Panc1 (cell line): ENCODE data around the gene SLC7A4. TPM values are rescaled to one million over a fixed set of nuclear protein-coding genes. Genes with fewer than 3 reads are reported as not detected.

Source experiments
- ATAC-seq: fragments of 200-7000 bp; cut with Tn5 transposase; 2 replicates; pipeline ENCODE4 v1.9.1; 2020; ENCODE audit warnings: mild to moderate bottlenecking, moderate library complexity
- BruUV-seq: library from RNA; stranded (reverse); fragments of 400-500 nt; replicated peaks from 2 replicates; lab custom pipeline; 2021; lab: Mats Ljungman, UMichigan
- CTCF ChIA-PET: fragments of 300-600 bp; sonication (Branson Sonifier 250); formaldehyde crosslinking; loops from one replicate; lab custom pipeline; 2022; ENCODE audit warnings: antibody characterized with exemption; lab: Charles Lee
- POLR2A ChIA-PET: fragments of 300-600 bp; sonication (Branson Sonifier 250); formaldehyde crosslinking; loops from one replicate; lab custom pipeline; 2022; ENCODE audit warnings: antibody characterized with exemption; lab: Charles Lee
- DNase-seq: peaks from one replicate; pipeline ENCODE4 v3.0.0-alpha.2; 2010; ENCODE audit warnings: low read depth, low spot score
- H3K27ac ChIP-seq: 2 replicates; pipeline ENCODE4 v1.5.1; 2011; ENCODE audit warnings: mild to moderate bottlenecking, low read length, inconsistent platforms
- H3K27me3 ChIP-seq: fragments of 200-500 bp; sonication (Bioruptor generic); 2 replicates; pipeline ENCODE4 v1.6.0; 2014; ENCODE audit warnings: low read length, inconsistent platforms; ENCODE audit not compliant: control insufficient read depth, insufficient read depth
- H3K36me3 ChIP-seq: fragments of 200-500 bp; sonication (Bioruptor generic); 2 replicates; pipeline ENCODE4 v1.5.1; 2014; ENCODE audit warnings: inconsistent platforms, mild to moderate bottlenecking, low read length, moderate library complexity; ENCODE audit not compliant: control insufficient read depth, insufficient read depth
- H3K4me1 ChIP-seq: 2 replicates; pipeline ENCODE4 v1.5.1; 2011; ENCODE audit warnings: inconsistent platforms, mild to moderate bottlenecking, low read length, moderate library complexity; ENCODE audit not compliant: control insufficient read depth, insufficient read depth
- H3K4me3 ChIP-seq, 2 experiments: 2 replicates each; pipeline ENCODE4 v1.5.1; 2011 to 2012; ENCODE audit warnings: low read depth in 2 of 2, low read length in 2 of 2, mild to moderate bottlenecking in 2 of 2, inconsistent platforms in 1 of 2, moderate library complexity in 1 of 2
- H3K9me3 ChIP-seq: fragments of 200-500 bp; sonication (Bioruptor generic); 2 replicates; pipeline ENCODE4 v1.5.1; 2014; ENCODE audit warnings: low read depth, mild to moderate bottlenecking, inconsistent platforms, low read length, moderate library complexity; ENCODE audit not compliant: control insufficient read depth, insufficient read depth
- CTCF ChIP-seq: fragments of 450-650 bp; IDR thresholded peaks from 2 replicates; pipeline ENCODE4 v1.5.1; 2017; ENCODE audit warnings: mild to moderate bottlenecking
- POLR2AphosphoS5 ChIP-seq: IDR thresholded peaks from 2 replicates; pipeline ENCODE4 v1.6.1; 2012; ENCODE audit warnings: mild to moderate bottlenecking, low read depth, low read length, moderate library complexity
- REST ChIP-seq, 2 experiments: IDR thresholded peaks; 2 replicates each; pipeline ENCODE4 v1.6.1; 2011 to 2012; ENCODE audit warnings: low read depth in 2 of 2, control low read depth in 1 of 2, low read length in 1 of 2, mild to moderate bottlenecking in 1 of 2, moderate library complexity in 1 of 2; ENCODE audit not compliant: insufficient read depth in 1 of 2
- SIN3A ChIP-seq: IDR thresholded peaks from 2 replicates; pipeline ENCODE4 v1.6.1; 2012; ENCODE audit warnings: low read depth, mild to moderate bottlenecking, low read length, moderate library complexity, borderline replicate concordance; ENCODE audit not compliant: insufficient read depth
- TCF7L2 ChIP-seq: IDR thresholded peaks from 2 replicates; pipeline ENCODE4 v1.6.1; 2011; ENCODE audit warnings: mild to moderate bottlenecking, low read depth, low read length, inconsistent platforms
- in situ Hi-C: cut with HindIII; loops from 2 replicates; pipeline ENCODE4 v1.10.0; 2016; ENCODE audit warnings: low sequenced_read_pairs, low pct_unique_long_range_greater_than_20kb
- intact Hi-C: fragments of 100-400 bp; cut with micrococcal nuclease; formaldehyde crosslinking; loops from one replicate; pipeline ENCODE4 v1.10.0; 2022; ENCODE audit not compliant: unreplicated experiment
- total RNA-seq: library from RNA; stranded (reverse); gene quantifications from one replicate; pipeline ENCODE4 v1.2.1, GENCODE V29; 2021; ENCODE audit not compliant: unreplicated experiment

The SLC7A4 gene
- total RNA-seq, 1 experiment from 2014 or later = not detected

DNA sequence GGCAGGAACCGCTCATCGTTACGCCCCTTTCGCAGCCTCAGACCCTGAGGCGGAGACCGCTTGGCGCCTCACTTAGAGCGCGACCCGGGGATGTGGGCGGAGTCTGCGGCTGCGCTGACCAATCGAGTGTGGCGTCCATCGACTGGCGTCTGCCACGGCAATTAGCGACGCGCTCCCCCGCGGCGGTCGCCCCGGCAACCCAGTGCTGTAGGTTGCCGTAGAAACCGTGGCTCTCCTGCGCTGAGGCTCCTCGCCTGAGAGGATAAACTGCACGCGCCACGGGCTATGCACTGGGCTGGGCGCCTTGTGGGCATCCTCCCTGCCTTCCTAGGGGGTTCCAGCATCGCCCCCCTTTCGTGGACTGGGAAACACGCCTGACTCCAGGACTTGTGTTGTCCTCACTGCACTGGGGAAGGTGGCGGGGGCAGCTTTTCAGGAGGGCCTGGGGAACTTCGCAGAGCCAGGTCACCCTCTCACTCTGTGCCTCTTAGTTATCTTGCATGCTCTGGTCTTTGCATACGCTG is 18.1 kb downstream of the SLC7A4 start:
- ChIA-PET POLR2A (no interaction called here), CTCF (no interaction called here)
- intact Hi-C loops (no loop called here), in situ Hi-C loops (no loop called here)
- no peaks in the 10 kb centered on the region for H3K27me3 ChIP-seq
- H3K9me3 ChIP-seq = no peaks in the 10 kb centered on the region
- peak overlapping the region; percentile 65 to 73 for H3K4me3 ChIP-seq
- peaks cover 12% of the 10 kb centered on the region for H3K4me1 ChIP-seq
- ATAC-seq (peak; percentile 95), DNase-seq (no peak)
- BruUV-seq = no TSS peak
- H3K27ac ChIP-seq = peak overlapping the region; percentile 65; the same call in 1 of the 2 replicates
- TF ChIP-seq SIN3A = no peak
- TF ChIP-seq TCF7L2 = no peak
- TF ChIP-seq REST (IDR thresholded peaks at IDR 0.05; ENCODE audit: insufficient read depth in 1 of 2, low read depth in 2 of 2, low read length in 1 of 2) = no peak
- no peak for TF ChIP-seq CTCF
- TF ChIP-seq POLR2AphosphoS5 = no peak
- H3K36me3 ChIP-seq = no peaks in the 10 kb centered on the region

GRCh38 chr22:21013657-21014201 is 18.6 kb downstream of the SLC7A4 start:
- DNase-seq (no peak), ATAC-seq (peak; percentile 27)
- in situ Hi-C loops (no loop called here), intact Hi-C loops (no loop called here)
- no peaks in the 10 kb centered on the region for H3K9me3 ChIP-seq
- H3K27me3 ChIP-seq = no peaks in the 10 kb centered on the region
- H3K4me1 ChIP-seq = peaks cover 12% of the 10 kb centered on the region
- ChIA-PET POLR2A (no interaction called here), CTCF (no interaction called here)
- TF ChIP-seq TCF7L2 = no peak
- no peak for TF ChIP-seq POLR2AphosphoS5
- no peak for TF ChIP-seq CTCF
- TF ChIP-seq SIN3A = no peak
- no peak for TF ChIP-seq REST (IDR thresholded peaks at IDR 0.05; ENCODE audit: insufficient read depth in 1 of 2, low read depth in 2 of 2, low read length in 1 of 2)
- H3K36me3 ChIP-seq = no peaks in the 10 kb centered on the region
- BruUV-seq = no TSS peak
- H3K27ac ChIP-seq = peak overlapping the region; percentile 65
- peak overlapping the region; percentile 65 to 73 for H3K4me3 ChIP-seq
